HL-60 (cell line): ENCODE measurements around the gene ITFG2.
A peak's percentile ranks its signal among the peaks of the same experiment; 100 is the strongest.

Source experiments
- CTCF ChIP-seq: IDR thresholded peaks from one replicate; pipeline ENCODE4 v1.5.1; 2011; ENCODE audit warnings: low read length, control low read depth, inconsistent platforms; ENCODE audit not compliant: insufficient read depth
- GABPA ChIP-seq: IDR thresholded peaks from 2 replicates; pipeline ENCODE4 v1.6.1; 2012; ENCODE audit warnings: low read depth
- POLR2AphosphoS5 ChIP-seq: IDR thresholded peaks from 2 replicates; pipeline ENCODE4 v1.6.1; 2012; ENCODE audit warnings: low read depth
- TF ChIP-seq, protein P1 (sequence below): IDR thresholded peaks from 2 replicates; pipeline ENCODE4 v1.6.1; 2012; ENCODE audit warnings: low read depth; ENCODE audit not compliant: insufficient replicate concordance

GRCh38 chr12:2794736-2795289, 17.7 kb upstream of the ITFG2 start, which contains the start of gene FKBP4:
- no peak for TF ChIP-seq CTCF
- TF ChIP-seq, protein P1, sequence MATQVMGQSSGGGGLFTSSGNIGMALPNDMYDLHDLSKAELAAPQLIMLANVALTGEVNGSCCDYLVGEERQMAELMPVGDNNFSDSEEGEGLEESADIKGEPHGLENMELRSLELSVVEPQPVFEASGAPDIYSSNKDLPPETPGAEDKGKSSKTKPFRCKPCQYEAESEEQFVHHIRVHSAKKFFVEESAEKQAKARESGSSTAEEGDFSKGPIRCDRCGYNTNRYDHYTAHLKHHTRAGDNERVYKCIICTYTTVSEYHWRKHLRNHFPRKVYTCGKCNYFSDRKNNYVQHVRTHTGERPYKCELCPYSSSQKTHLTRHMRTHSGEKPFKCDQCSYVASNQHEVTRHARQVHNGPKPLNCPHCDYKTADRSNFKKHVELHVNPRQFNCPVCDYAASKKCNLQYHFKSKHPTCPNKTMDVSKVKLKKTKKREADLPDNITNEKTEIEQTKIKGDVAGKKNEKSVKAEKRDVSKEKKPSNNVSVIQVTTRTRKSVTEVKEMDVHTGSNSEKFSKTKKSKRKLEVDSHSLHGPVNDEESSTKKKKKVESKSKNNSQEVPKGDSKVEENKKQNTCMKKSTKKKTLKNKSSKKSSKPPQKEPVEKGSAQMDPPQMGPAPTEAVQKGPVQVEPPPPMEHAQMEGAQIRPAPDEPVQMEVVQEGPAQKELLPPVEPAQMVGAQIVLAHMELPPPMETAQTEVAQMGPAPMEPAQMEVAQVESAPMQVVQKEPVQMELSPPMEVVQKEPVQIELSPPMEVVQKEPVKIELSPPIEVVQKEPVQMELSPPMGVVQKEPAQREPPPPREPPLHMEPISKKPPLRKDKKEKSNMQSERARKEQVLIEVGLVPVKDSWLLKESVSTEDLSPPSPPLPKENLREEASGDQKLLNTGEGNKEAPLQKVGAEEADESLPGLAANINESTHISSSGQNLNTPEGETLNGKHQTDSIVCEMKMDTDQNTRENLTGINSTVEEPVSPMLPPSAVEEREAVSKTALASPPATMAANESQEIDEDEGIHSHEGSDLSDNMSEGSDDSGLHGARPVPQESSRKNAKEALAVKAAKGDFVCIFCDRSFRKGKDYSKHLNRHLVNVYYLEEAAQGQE, result no peak
- peak; percentile 64 for TF ChIP-seq POLR2AphosphoS5
- no peak for TF ChIP-seq GABPA
